NCI-H226 (cell line): ENCODE measurements around the gene RETN.

Experiments
- DNase-seq: peaks from one replicate; pipeline ENCODE4 v3.0.0-alpha.2; 2015

RETN gene

DNA sequence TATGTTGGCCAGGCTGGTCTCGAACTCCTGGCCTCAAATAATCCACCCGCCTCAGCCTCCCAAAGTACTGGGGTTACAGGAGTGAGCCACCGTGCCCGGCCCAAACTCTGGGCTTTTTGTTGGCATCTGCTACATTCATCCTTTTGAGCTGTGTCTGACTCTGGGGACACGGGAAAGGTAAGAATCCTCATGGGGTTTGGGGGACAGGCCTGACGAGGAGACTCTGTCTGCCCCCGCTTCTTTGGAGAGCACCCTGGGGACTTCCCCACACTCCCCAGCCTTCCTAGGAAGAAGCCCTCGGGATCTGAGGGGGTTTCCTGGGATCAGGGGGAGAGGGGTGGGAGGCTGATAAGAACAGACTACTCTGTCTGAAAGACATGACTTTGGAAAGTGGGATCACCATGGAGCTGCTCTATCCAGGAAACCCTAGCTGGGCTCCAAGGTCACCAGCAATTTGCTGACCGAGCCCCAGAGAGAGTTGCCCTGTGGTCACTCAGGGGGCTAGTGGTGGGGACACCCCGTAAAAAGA lies 41.1 kb downstream of the RETN start:
- DNase-seq = no peak

DNA sequence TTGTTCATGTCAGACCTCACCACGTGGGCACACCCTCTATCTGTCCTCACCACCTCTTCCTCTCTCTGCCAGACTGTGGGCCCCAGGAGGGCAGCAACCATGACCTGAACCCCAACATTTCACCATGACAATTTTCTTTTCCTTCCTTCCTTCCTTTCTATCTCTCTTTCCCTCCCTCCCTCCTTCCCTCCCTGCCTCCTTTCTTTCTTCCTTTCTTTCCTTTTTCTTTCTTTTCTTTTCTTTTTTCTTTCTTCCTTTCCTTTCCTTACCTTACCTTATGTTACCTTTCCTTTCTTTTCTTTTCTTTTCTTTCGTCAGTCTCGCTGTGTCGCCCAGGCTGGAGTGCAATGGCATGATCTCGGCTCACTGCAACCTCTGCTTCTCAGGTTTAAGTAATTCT lies 41.8 kb downstream of the RETN start:
- no peak for DNase-seq

DNA sequence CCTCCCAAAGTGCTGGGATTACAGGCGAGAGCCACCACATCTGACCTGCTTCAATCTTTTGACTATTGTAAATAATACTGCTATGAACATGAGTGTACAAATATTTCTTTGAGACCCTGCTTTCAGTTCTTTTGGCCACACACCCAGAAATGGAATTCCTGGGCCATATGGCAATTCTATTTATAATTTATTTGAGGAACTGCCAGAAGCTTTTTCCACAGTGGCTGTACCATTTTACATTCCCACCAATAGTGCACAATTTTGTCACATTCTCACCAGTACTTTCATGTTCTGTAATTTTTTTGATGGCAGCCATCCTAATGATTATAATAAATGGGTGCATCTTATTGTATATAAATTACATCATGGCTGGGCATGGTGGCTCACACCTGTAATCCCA lies 46.8 kb downstream of the RETN start:
- DNase-seq = no peak

DNA sequence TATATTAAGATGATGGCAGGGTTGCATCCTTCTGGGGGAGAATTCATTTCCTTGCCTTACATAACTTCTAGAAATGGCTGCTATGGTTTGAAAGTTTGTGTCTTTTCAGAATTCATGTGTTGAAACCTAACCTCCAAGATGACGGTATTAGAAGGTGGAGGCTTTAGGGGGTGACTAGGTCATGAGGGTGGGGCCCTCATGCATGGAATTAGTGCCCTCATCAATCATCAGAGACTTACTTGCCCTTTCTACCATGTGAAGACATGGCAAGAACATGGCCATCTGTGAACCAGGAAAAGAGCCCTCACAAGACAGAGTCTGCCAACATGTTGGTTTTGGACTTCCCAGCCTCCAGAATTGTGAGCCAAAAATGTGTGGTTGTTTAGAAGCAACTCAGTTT lies 47.9 kb downstream of the RETN start:
- DNase-seq = no peak

DNA sequence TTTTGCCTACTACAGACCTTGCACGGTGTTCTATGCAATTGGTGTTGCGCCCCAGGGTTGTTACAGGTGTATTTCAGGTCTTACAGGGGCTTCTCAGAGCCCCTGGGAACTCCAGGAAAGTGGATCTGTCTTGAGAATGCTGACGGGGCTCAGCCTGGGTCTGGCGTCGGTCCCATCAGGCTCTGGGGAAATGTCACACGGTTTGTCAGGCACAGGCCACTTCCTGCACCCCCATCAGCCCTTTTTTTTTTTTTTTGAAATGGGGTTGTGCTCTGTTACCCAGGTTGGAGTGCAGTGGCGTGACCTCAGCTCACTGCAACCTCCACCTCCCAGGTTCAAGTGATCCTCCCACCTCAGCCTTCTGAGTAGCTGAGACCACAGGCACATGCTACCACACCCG lies 49.8 kb downstream of the RETN start:
- DNase-seq = no peak
